BE2C (cell line): ENCODE data around the gene HOXA11.

Experiments
- DNase-seq: peaks from one replicate; pipeline ENCODE4 v3.0.0-alpha.2; 2020
- H3K27me3 ChIP-seq: fragments of 250-450 bp; sonication (Bioruptor Pico); 2 replicates; pipeline ENCODE4 v1.5.1; 2020; ENCODE audit warnings: mild to moderate bottlenecking
- H3K36me3 ChIP-seq: fragments of 250-450 bp; sonication (Bioruptor Pico); 2 replicates; pipeline ENCODE4 v1.5.1; 2020; ENCODE audit warnings: mild to moderate bottlenecking
- H3K4me1 ChIP-seq: fragments of 250-450 bp; sonication (Bioruptor Pico); 2 replicates; pipeline ENCODE4 v1.5.1; 2020
- H3K4me3 ChIP-seq: 2 replicates; pipeline ENCODE4 v1.5.1; 2011; ENCODE audit warnings: low read depth, low read length
- H3K9me3 ChIP-seq: fragments of 250-450 bp; sonication (Bioruptor Pico); 2 replicates; pipeline ENCODE4 v1.5.1; 2020
- CTCF ChIP-seq: IDR thresholded peaks from 2 replicates; pipeline ENCODE4 v1.5.1; 2012; ENCODE audit warnings: mild to moderate bottlenecking, low read depth, low read length

Gene HOXA11

GRCh38 chr7:27154901-27155815, 29.9 kb downstream of the HOXA11 start:
- H3K36me3 ChIP-seq: no peaks in the 10 kb centered on the region
- H3K4me3 ChIP-seq: no peak overlapping the region
- TF ChIP-seq CTCF: no peak
- H3K4me1 ChIP-seq: no peaks in the 10 kb centered on the region
- H3K27me3 ChIP-seq: peaks cover 100% of the 10 kb centered on the region
- peak; percentile 17 for DNase-seq
- H3K9me3 ChIP-seq: no peaks in the 10 kb centered on the region

- TF ChIP-seq CTCF: no peak
- no peaks in the 10 kb centered on the region for H3K9me3 ChIP-seq
- DNase-seq: no peak
- peaks cover 100% of the 10 kb centered on the region for H3K27me3 ChIP-seq
- no peaks in the 10 kb centered on the region for H3K36me3 ChIP-seq
- H3K4me3 ChIP-seq: no peak overlapping the region
- no peaks in the 10 kb centered on the region for H3K4me1 ChIP-seq
These were observed 30.7 kb downstream of the HOXA11 start for GRCh38 chr7:27154369-27154768.

GRCh38 chr7:27153526-27153925, 31.5 kb downstream of the HOXA11 start:
- Histone ChIP-seq H3K4me3 (no peak overlapping the region), H3K36me3 (no peaks in the 10 kb centered on the region), H3K9me3 (no peaks in the 10 kb centered on the region), H3K4me1 (no peaks in the 10 kb centered on the region), H3K27me3 (peaks cover 100% of the 10 kb centered on the region)
- DNase-seq: no peak
- TF ChIP-seq CTCF: no peak

GRCh38 chr7:27152816-27153442, 32.1 kb downstream of the HOXA11 start:
- Histone ChIP-seq H3K9me3 (no peaks in the 10 kb centered on the region), H3K4me1 (no peaks in the 10 kb centered on the region), H3K36me3 (no peaks in the 10 kb centered on the region), H3K27me3 (peaks cover 100% of the 10 kb centered on the region), H3K4me3 (no peak overlapping the region)
- peak; percentile 3 for DNase-seq
- no peak for TF ChIP-seq CTCF

- Histone ChIP-seq H3K36me3 (no peaks in the 10 kb centered on the region), H3K9me3 (no peaks in the 10 kb centered on the region), H3K4me3 (no peak within 1 kb of the TSS; the same call in 1 of the 2 replicates), H3K27me3 (peaks cover 100% of the 10 kb centered on the region), H3K4me1 (no peaks in the 10 kb centered on the region)
- no peak for TF ChIP-seq CTCF
- DNase-seq: peak; percentile 10
These were observed 32.9 kb downstream of the HOXA11 start, which contains the start of gene HOXA3 for GRCh38 chr7:27151931-27152815. Gene HOXA3 (minus strand): TSS chr7:27152583. CDS start chr7:27110640, 41,943 bp downstream.
